Epithelial cell of proximal tubule (primary cell): Measurements from ENCODE around the gene SFN. TPM values are rescaled to one million over a fixed set of nuclear protein-coding genes. Genes with fewer than 3 reads are reported as not detected.

ENCODE experiments used
- DNase-seq: peaks from one replicate; pipeline ENCODE4 v3.0.0-alpha.2; 2011; ENCODE audit warnings: low read depth
- H3K4me3 ChIP-seq: 2 replicates; pipeline ENCODE4 v1.5.1; 2011; ENCODE audit warnings: low read depth, mild to moderate bottlenecking, low read length
- total RNA-seq: library from RNA; depleted of rRNA; stranded (reverse); fragments of >200 nt; gene quantifications from 2 replicates; pipeline ENCODE4 v1.2.3, GENCODE V29; 2015
- TF ChIP-seq, protein P1 (sequence below): conservative IDR thresholded peaks from 2 replicates; pipeline ENCODE4 v1.5.1; 2012; ENCODE audit warnings: low read depth, mild to moderate bottlenecking, low read length

The SFN gene
- total RNA-seq, 1 donor from 2014 or later = 239 TPM

DNA sequence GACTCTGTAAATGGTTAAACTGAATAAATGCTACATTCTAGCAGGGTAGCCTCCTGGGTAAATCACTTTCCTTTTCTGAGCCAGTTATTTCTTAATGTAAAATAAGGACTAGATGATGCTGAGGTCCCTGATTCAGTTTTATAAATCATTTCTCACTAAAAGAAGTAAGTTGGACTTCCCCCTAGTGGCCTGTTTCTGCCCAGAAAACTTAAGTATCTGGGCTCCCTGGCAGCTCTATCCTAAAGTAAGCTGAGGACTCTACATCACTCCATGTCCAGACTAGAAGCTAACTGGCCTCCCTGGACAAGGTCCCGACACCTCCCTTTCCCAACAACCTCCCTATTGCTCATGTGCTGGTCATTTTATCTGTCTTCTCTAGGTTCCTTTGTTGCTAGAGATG, 24.2 kb downstream of the SFN start:
- no peak overlapping the region for H3K4me3 ChIP-seq
- TF ChIP-seq, protein P1, sequence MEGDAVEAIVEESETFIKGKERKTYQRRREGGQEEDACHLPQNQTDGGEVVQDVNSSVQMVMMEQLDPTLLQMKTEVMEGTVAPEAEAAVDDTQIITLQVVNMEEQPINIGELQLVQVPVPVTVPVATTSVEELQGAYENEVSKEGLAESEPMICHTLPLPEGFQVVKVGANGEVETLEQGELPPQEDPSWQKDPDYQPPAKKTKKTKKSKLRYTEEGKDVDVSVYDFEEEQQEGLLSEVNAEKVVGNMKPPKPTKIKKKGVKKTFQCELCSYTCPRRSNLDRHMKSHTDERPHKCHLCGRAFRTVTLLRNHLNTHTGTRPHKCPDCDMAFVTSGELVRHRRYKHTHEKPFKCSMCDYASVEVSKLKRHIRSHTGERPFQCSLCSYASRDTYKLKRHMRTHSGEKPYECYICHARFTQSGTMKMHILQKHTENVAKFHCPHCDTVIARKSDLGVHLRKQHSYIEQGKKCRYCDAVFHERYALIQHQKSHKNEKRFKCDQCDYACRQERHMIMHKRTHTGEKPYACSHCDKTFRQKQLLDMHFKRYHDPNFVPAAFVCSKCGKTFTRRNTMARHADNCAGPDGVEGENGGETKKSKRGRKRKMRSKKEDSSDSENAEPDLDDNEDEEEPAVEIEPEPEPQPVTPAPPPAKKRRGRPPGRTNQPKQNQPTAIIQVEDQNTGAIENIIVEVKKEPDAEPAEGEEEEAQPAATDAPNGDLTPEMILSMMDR = peak; percentile 61
- DNase-seq = no peak

DNA sequence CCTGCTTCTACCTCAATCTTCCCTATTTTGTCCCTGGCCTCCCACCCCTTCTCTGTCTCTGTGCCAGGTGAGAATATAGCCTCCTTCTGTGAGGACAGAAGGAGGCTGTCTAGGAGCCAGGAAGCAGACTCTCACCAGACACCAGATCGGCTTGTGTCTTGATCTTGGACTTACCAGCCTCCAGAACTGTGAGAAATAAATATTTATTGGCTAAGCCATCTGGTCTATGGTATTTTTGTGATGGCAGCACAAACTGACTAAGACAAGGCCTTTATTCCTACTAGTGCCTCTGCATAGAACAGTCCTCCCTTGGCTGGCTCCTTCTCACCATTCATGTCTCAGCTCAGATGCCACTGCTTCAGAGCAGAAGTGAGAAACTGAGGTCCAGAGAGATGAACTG, 25.3 kb downstream of the SFN start:
- DNase-seq = no peak
- no peak overlapping the region for H3K4me3 ChIP-seq
- TF ChIP-seq, protein P1 = no peak

GRCh38 chr1:26889551-26890466, 26.9 kb downstream of the SFN start, which contains the start of gene GPN2:
GPN2 (minus strand) TSS chr1:26890283; CDS start chr1:26890096, 187 bp downstream.
- TF ChIP-seq, protein P1 = no peak
- DNase-seq = no peak
- peak within 1 kb of the TSS; percentile 71 for H3K4me3 ChIP-seq

- H3K4me3 ChIP-seq = peak overlapping the region; percentile 71
- TF ChIP-seq, protein P1 = no peak
- no peak for DNase-seq
Measured at GRCh38 chr1:26890467-26890796, 27.5 kb downstream of the SFN start.

DNA sequence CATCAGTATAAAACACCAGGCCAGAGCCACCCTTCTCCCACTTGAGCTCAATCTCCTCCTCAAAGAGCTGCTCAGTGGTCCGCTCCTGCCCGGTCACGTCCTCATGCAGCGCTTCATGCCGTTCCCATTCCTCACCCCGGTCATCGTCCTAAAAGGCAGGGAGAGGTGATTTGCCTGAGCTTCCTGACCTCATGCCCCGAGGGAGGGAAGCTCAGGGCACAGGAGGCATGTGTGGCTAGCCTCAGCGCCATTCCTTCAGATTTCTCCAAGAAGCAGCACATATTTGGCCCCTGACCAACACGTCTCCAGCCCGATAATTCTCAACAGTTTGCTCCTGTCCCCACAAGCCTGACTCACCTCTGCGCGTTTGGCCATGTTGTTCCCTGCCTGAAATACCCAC, 31.3 kb downstream of the SFN start:
- no peak overlapping the region for H3K4me3 ChIP-seq
- no peak for DNase-seq
- TF ChIP-seq, protein P1 = no peak

DNA sequence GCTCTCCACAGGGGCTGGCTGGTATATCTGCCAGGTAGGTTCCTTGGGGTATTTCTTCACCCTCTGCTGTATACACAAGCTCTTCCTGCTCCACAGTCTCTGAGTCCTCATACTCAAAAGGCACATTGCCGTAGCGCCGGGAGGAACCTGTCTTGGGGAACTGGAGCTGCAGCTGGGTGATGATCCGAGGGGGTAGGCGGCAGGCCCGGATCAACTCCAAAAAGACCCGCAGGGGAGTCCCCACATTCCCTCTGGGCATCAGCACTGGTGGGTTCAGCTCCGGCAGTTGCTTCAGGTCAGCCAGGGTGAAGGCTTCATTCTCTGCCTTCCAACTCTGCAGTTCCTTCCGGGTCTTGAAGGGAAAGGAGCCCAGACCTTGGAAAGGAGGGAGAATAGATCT, 34.4 kb downstream of the SFN start:
- TF ChIP-seq, protein P1 = no peak
- DNase-seq = no peak
- no peak overlapping the region for H3K4me3 ChIP-seq
